Panc1 (cell line): ENCODE results near the gene SLC25A42. TPM values are rescaled to one million over a fixed set of nuclear protein-coding genes. Genes with fewer than 3 reads are reported as not detected.

Source experiments
- ATAC-seq: fragments of 200-7000 bp; cut with Tn5 transposase; 2 replicates; pipeline ENCODE4 v1.9.1; 2020; ENCODE audit warnings: mild to moderate bottlenecking, moderate library complexity
- BruUV-seq: library from RNA; stranded (reverse); fragments of 400-500 nt; replicated peaks from 2 replicates; lab custom pipeline; 2021; lab: Mats Ljungman, UMichigan
- CTCF ChIA-PET: fragments of 300-600 bp; sonication (Branson Sonifier 250); formaldehyde crosslinking; loops from one replicate; lab custom pipeline; 2022; ENCODE audit warnings: antibody characterized with exemption; lab: Charles Lee
- POLR2A ChIA-PET: fragments of 300-600 bp; sonication (Branson Sonifier 250); formaldehyde crosslinking; loops from one replicate; lab custom pipeline; 2022; ENCODE audit warnings: antibody characterized with exemption; lab: Charles Lee
- DNase-seq: peaks from one replicate; pipeline ENCODE4 v3.0.0-alpha.2; 2010; ENCODE audit warnings: low read depth, low spot score
- H3K27ac ChIP-seq: 2 replicates; pipeline ENCODE4 v1.5.1; 2011; ENCODE audit warnings: mild to moderate bottlenecking, low read length, inconsistent platforms
- H3K27me3 ChIP-seq: fragments of 200-500 bp; sonication (Bioruptor generic); 2 replicates; pipeline ENCODE4 v1.6.0; 2014; ENCODE audit warnings: low read length, inconsistent platforms; ENCODE audit not compliant: control insufficient read depth, insufficient read depth
- H3K36me3 ChIP-seq: fragments of 200-500 bp; sonication (Bioruptor generic); 2 replicates; pipeline ENCODE4 v1.5.1; 2014; ENCODE audit warnings: inconsistent platforms, mild to moderate bottlenecking, low read length, moderate library complexity; ENCODE audit not compliant: control insufficient read depth, insufficient read depth
- H3K4me1 ChIP-seq: 2 replicates; pipeline ENCODE4 v1.5.1; 2011; ENCODE audit warnings: inconsistent platforms, mild to moderate bottlenecking, low read length, moderate library complexity; ENCODE audit not compliant: control insufficient read depth, insufficient read depth
- H3K4me3 ChIP-seq, 2 experiments: 2 replicates each; pipeline ENCODE4 v1.5.1; 2011 to 2012; ENCODE audit warnings: low read depth in 2 of 2, low read length in 2 of 2, mild to moderate bottlenecking in 2 of 2, inconsistent platforms in 1 of 2, moderate library complexity in 1 of 2
- H3K9me3 ChIP-seq: fragments of 200-500 bp; sonication (Bioruptor generic); 2 replicates; pipeline ENCODE4 v1.5.1; 2014; ENCODE audit warnings: low read depth, mild to moderate bottlenecking, inconsistent platforms, low read length, moderate library complexity; ENCODE audit not compliant: control insufficient read depth, insufficient read depth
- POLR2AphosphoS5 ChIP-seq: IDR thresholded peaks from 2 replicates; pipeline ENCODE4 v1.6.1; 2012; ENCODE audit warnings: mild to moderate bottlenecking, low read depth, low read length, moderate library complexity
- SIN3A ChIP-seq: IDR thresholded peaks from 2 replicates; pipeline ENCODE4 v1.6.1; 2012; ENCODE audit warnings: low read depth, mild to moderate bottlenecking, low read length, moderate library complexity, borderline replicate concordance; ENCODE audit not compliant: insufficient read depth
- TCF7L2 ChIP-seq: IDR thresholded peaks from 2 replicates; pipeline ENCODE4 v1.6.1; 2011; ENCODE audit warnings: mild to moderate bottlenecking, low read depth, low read length, inconsistent platforms
- in situ Hi-C: cut with HindIII; loops from 2 replicates; pipeline ENCODE4 v1.10.0; 2016; ENCODE audit warnings: low sequenced_read_pairs, low pct_unique_long_range_greater_than_20kb
- intact Hi-C: fragments of 100-400 bp; cut with micrococcal nuclease; formaldehyde crosslinking; loops from one replicate; pipeline ENCODE4 v1.10.0; 2022; ENCODE audit not compliant: unreplicated experiment
- total RNA-seq: library from RNA; stranded (reverse); gene quantifications from one replicate; pipeline ENCODE4 v1.2.1, GENCODE V29; 2021; ENCODE audit not compliant: unreplicated experiment
- TF ChIP-seq, protein P1 (sequence below), 2 experiments: IDR thresholded peaks; 2 replicates each; pipeline ENCODE4 v1.6.1; 2011 to 2012; ENCODE audit warnings: low read depth in 2 of 2, control low read depth in 1 of 2, low read length in 1 of 2, mild to moderate bottlenecking in 1 of 2, moderate library complexity in 1 of 2; ENCODE audit not compliant: insufficient read depth in 1 of 2
- TF ChIP-seq, protein P2 (sequence below): fragments of 450-650 bp; IDR thresholded peaks from 2 replicates; pipeline ENCODE4 v1.5.1; 2017; ENCODE audit warnings: mild to moderate bottlenecking

SLC25A42 gene
- total RNA-seq, 1 experiment from 2014 or later, result 2.6 TPM

DNA sequence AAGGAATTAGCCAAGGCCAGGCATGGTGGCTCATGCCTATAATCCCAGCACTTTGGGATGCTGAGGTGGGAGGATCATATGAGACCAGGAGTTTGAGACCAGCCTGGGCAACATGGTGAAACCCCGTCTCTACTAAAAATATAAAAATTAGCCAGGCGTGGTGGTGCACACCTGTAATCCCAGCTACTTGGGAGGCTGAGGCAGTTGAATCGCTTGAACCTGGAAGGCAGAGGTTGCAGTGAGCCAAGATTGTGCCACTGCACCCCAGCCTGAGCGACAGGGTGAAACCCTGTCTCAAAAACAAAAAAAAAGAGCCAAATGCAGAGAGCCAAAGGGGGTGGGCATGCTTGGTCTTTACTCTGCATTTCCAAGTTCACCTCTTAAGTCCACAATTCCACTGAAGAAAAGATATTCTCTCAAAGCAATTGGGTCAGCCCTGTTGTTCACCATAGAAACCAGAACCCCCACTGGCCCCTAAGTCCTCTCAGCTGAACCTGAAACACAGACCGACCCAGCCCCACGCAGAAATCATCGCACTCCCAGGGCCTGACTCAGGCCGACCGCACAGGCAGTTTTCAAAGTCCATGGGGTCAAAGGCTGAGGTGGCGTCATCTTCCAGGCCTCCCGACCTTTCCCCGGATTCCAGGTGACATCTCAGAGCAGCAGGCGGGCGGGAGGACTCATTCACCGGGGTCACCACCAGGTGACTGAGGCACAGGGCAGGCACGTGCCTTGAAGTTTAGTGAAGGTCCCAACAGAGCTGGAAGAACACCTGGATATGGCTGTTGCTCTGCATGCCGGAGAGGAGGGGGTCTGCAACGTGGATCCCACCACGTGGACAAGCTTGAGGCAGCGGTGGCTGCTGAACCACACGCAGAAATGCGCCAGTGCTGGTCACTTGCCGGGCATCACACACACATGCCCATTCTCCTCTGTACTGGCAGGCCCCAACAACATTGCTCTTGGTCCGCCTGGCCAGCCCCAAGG lies 33.1 kb downstream of the SLC25A42 start:
- CTCF ChIA-PET, result interaction anchor here (0.6 kb wide), 1 partner anchor 124 kb away, joined by 9 read pairs; no protein-coding TSS in a partner anchor

DNA sequence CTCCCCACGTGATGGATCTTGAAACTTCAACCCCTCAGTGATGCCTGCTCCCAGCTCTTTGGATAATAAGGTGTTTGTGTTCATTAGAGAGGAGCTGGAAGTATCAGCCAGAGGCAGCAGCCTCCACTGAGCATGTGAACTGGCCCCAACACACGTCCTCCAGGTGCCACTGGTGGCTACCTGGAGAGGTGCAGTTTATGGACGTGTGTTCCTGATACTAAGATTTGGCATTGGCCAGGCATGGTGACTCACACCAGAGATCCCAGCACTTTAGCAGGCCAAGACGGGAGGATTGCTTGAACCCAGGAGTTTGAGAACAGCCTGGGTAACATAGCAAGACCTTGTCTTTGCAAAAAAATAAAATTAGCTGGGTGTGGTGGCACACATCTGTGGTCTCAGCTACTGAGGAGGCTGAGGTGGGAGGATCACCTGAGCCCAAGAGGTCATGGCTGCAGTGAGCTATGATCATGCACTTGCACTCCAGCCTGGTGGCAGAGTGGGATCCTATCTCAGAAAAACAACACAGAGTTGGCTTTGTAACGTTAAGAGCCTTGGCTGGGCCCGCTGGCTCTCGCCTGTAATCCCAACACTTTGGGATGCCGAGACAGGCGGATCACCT lies 34.4 kb downstream of the SLC25A42 start:
- in situ Hi-C loops, result no loop called here

More for the DNA sequence above, 33.1 kb downstream of the SLC25A42 start:
- Histone ChIP-seq H3K9me3 (no peaks in the 10 kb centered on the region), H3K27ac (no peak overlapping the region), H3K4me3 (no peak overlapping the region), H3K27me3 (no peaks in the 10 kb centered on the region), H3K4me1 (no peaks in the 10 kb centered on the region), H3K36me3 (no peaks in the 10 kb centered on the region)
- intact Hi-C loops (no loop called here), in situ Hi-C loops (no loop called here)
- no peak for TF ChIP-seq TCF7L2
- TF ChIP-seq POLR2AphosphoS5, result no peak
- TF ChIP-seq, protein P1, sequence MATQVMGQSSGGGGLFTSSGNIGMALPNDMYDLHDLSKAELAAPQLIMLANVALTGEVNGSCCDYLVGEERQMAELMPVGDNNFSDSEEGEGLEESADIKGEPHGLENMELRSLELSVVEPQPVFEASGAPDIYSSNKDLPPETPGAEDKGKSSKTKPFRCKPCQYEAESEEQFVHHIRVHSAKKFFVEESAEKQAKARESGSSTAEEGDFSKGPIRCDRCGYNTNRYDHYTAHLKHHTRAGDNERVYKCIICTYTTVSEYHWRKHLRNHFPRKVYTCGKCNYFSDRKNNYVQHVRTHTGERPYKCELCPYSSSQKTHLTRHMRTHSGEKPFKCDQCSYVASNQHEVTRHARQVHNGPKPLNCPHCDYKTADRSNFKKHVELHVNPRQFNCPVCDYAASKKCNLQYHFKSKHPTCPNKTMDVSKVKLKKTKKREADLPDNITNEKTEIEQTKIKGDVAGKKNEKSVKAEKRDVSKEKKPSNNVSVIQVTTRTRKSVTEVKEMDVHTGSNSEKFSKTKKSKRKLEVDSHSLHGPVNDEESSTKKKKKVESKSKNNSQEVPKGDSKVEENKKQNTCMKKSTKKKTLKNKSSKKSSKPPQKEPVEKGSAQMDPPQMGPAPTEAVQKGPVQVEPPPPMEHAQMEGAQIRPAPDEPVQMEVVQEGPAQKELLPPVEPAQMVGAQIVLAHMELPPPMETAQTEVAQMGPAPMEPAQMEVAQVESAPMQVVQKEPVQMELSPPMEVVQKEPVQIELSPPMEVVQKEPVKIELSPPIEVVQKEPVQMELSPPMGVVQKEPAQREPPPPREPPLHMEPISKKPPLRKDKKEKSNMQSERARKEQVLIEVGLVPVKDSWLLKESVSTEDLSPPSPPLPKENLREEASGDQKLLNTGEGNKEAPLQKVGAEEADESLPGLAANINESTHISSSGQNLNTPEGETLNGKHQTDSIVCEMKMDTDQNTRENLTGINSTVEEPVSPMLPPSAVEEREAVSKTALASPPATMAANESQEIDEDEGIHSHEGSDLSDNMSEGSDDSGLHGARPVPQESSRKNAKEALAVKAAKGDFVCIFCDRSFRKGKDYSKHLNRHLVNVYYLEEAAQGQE (IDR thresholded peaks at IDR 0.05; ENCODE audit: insufficient read depth in 1 of 2, low read depth in 2 of 2, low read length in 1 of 2), result no peak
- TF ChIP-seq SIN3A, result no peak
- TF ChIP-seq, protein P2, sequence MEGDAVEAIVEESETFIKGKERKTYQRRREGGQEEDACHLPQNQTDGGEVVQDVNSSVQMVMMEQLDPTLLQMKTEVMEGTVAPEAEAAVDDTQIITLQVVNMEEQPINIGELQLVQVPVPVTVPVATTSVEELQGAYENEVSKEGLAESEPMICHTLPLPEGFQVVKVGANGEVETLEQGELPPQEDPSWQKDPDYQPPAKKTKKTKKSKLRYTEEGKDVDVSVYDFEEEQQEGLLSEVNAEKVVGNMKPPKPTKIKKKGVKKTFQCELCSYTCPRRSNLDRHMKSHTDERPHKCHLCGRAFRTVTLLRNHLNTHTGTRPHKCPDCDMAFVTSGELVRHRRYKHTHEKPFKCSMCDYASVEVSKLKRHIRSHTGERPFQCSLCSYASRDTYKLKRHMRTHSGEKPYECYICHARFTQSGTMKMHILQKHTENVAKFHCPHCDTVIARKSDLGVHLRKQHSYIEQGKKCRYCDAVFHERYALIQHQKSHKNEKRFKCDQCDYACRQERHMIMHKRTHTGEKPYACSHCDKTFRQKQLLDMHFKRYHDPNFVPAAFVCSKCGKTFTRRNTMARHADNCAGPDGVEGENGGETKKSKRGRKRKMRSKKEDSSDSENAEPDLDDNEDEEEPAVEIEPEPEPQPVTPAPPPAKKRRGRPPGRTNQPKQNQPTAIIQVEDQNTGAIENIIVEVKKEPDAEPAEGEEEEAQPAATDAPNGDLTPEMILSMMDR, result no peak
- BruUV-seq, result no TSS peak
- ATAC-seq (no peak), DNase-seq (no peak)
- POLR2A ChIA-PET, result no interaction called here

More for the DNA sequence above, 34.4 kb downstream of the SLC25A42 start:
- Histone ChIP-seq H3K36me3 (no peaks in the 10 kb centered on the region), H3K4me3 (no peak overlapping the region), H3K27ac (no peak overlapping the region), H3K27me3 (no peaks in the 10 kb centered on the region), H3K9me3 (no peaks in the 10 kb centered on the region), H3K4me1 (no peaks in the 10 kb centered on the region)
- BruUV-seq, result no TSS peak
- TF ChIP-seq, protein P2, result no peak
- DNase-seq (no peak), ATAC-seq (no peak)
- intact Hi-C loops, result no loop called here
- ChIA-PET POLR2A (no interaction called here), CTCF (no interaction called here)
